ENCODE measurements around the gene TMEM221.
"Not testable (repeated sequence)": the region's sequence is repeated elsewhere in the genome, so short reads cannot be mapped to it uniquely, and the experiment has no call there.

Gene TMEM221

DNA sequence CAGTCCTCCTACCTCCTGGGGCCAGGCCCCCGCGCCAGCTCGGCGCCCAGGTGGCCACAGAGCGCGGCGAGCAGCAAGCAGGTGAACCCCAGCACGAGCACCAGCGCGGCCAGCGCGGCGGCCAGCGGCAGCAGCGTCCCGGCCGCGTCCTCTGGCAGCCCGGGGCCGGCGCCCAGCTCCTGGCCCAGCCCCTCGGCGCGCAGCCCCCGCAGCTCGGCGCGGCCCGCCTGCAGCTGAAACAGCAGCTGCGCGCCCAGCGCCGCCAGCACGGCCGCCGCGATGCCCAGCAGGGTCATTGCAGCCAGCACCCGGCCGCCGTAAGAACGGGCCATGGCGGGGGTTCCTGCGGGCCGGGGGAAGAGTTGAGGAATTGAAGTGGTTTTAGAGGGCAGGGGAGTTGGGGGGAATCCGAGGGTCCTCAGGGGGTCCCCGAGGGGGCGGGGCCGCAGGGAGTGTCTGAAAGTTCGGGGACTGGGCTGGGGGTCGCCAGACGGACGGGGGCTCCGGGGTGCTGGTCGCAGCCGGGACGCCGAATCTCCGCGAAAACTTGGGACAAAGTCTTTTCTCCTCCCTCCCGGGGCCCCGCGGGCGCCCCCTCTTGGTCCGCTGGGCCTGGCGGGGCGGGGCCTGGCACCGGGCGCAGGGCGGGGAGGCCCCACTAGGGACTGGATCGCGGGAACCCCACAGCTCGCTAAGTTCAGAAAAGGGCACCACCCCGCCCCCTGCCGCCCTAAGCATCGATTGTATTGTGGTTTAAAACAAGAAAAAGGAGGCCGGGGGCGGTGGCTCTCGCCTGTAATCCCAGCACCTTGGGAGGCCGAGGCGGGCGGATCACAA is at the start of gene TMEM221:
Gene TMEM221, minus strand, starts transcription at position 538 of the 837 bp plus-strand sequence. Its CDS starts 206 bp downstream, at position 332.
- peak; percentile 46 for DNase-seq

DNA sequence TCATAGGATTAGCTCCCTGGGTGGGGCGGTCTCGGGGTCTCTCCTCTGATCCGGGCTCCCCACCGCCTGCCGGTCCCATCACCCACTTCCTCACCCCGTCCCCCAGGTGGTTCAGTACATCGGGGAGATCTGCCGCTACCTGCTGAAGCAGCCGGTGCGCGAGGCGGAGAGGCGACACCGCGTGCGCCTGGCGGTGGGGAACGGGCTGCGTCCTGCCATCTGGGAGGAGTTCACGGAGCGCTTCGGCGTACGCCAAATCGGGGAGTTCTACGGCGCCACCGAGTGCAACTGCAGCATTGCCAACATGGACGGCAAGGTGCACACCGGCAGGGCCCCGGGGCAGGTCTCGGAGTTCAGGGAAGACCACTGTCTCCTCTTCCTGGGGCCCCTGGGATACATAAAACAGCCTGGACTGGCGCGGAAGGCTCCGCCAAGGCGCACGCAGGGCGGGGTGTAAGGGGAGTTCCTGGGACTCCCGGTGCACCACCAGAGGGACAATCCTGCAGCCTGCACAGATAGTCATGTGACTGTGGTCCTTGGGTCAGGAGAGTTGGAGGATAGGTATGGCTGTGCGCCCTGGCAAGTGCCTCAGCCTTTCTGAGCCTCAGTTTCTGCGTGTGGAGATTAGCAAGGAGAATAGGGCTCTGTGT is 48.8 kb upstream of the TMEM221 start:
- no peak for DNase-seq

DNA sequence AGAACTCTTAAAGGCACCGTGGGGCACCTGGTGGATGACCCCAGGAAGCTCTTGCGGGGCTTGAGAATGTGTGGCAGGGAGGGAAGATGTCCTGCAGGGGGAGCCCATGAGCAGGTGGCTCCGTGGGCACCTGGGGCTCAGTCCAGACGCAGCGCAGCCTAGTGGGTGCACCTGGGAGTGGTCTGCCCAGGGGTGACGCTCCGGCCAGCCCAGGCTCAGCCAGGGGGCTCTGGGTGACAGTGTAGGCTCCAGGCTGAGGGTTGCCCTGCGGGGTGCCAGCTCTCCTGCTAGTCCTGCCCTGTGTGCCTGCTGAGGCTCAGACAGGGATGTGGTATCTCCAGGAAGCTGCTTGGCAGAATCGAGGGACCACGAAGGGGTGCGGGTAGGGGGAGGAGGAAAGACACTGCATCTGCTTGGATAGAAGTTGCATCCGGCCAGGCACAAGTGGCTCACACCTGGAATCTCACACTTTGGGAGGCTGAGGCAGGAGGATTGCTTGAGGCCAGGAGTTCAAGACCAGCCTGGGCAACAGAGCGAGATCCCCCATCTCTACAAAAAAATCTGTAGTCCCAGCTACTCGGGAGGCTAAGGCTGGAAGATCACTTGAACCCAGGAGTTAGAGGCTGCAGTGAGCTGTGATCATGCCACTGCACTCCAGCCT is 48.0 kb upstream of the TMEM221 start:
- DNase-seq = peak; percentile 92

DNA sequence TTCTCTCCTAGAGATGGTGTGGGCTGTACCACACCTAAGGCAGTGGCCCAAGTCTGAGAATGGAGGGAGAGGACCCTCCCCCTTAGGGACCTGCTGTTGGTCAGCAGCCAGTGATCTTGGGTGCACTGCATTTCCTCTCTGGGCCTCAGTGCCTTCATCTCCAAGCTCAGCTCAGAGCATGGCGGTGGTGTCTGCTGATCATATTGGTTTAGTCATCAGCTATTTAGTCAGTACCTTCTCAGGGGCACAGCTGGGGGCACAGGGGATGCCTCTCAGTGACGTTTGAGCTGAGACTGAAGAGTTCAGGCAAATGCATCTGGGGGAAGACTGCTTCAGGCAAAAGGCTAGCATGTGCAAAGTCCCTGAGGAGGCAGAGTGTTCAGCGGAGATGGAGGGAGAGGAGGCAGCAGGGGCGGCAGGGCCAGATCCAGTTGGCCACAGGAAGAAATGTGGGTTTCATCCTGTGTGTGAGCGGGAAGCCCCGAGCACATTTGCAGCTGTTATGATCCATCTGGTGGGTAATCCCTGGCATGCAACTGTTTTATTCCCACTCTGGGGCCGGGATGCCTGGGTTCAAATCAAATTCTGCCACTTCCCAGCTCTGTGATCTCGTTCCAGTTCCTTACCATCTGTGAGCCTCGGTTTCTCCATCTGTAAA is 47.3 kb upstream of the TMEM221 start:
- no peak for DNase-seq

DNA sequence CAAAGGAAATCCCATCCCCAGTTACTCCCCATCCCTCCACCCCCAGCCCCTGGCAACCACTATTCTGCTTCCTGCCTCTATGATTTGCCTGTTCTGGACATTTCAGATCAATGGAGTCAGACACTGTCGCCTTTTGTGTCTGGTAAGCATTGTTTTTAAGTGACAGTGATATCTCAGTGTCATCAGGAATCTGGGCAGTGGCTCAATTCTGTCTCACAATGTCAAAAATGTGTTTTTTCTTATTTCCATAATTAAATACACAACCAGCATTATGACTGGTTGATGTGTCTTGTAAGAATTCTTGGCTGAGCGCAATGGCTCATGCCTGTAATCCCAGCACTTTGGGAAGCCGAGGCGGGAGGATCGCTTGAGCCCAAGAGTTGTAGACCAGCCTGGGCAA is 42.8 kb upstream of the TMEM221 start:
- no peak for DNase-seq

DNA sequence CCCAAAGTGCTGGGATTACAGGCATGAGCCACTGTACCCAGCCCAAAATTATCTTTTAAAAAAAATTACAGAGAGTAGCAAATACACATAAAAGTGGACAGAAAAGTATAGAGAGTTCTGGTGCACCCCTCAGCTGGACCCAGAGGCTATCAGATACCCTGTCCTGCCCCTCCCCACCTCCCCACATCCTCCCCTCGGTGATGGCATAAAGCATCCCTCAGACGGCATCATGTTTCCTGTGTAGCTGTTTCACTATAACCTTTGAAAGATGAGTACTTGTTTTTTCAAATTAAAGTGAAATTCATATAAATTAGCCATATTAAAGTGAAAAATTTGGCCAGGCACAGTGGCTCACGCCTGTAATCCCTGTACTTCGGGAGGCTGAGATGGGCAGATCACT is 41.9 kb upstream of the TMEM221 start:
- DNase-seq = no peak

DNA sequence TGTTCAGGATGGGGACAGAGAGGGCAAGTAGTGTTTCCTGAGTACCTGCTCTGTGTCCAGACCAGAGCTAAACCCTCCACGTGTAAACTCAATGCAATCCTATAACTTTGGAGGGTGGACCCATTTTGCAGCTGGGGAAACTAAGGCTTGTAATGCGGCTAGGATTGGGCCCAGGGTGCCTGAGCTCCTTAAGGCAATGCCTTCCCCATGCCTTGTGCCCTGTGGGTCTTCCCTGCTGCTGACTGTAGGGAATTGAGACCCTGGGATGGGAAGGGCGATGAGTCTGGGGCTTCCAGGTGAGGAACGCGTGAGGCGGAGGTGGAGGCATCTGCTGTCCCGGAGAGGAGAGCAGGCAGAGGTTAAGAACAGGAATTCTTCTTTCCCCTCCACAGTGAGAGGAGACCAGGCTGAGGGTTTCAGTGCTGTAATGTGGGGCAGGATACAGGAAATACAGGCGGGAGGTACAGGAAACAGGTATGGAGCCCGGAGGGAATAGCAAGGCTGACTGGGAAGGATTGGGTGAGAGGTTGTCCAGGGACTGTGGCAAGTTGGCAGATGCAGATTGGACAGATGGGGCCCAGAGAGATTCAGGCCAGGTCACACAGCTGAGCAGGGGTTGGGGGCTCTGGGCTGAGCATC is 41.0 kb upstream of the TMEM221 start:
- DNase-seq = no peak

DNA sequence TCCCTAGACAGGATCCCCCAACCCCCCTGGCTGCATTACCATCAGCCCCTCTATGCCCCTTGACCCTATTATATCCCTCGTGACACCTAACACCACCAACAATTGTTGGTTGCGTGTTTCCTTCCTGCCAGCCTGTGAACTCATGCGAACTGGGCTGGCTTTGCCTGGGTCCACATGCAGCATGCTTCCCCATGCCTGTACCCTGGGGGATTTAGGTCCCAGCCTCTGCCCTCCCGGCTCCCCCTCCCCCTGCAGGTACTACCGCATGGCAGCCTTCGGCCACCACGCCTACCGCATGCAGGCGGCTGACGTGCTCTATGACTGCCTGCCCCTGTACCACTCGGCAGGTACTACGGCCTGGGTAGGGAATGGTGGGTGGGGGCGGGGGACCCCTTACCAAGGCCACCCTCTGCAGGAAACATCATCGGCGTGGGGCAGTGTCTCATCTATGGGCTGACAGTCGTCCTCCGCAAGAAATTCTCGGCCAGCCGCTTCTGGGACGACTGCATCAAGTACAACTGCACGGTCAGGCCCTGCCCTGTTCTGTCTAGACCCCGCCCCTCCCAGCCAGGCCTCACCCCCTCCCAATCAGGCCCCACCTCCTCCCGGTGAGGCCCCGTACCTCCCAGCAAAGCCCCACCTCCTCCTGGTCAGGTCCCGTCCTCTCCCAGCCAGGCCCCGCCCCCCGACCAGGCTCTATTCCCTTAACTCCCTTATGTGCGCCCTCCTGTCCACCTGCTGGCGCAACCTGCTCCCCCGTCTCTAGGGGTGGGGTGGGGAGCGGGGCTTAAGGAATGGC is 40.3 kb upstream of the TMEM221 start:
- peak; percentile 89 for DNase-seq

DNA sequence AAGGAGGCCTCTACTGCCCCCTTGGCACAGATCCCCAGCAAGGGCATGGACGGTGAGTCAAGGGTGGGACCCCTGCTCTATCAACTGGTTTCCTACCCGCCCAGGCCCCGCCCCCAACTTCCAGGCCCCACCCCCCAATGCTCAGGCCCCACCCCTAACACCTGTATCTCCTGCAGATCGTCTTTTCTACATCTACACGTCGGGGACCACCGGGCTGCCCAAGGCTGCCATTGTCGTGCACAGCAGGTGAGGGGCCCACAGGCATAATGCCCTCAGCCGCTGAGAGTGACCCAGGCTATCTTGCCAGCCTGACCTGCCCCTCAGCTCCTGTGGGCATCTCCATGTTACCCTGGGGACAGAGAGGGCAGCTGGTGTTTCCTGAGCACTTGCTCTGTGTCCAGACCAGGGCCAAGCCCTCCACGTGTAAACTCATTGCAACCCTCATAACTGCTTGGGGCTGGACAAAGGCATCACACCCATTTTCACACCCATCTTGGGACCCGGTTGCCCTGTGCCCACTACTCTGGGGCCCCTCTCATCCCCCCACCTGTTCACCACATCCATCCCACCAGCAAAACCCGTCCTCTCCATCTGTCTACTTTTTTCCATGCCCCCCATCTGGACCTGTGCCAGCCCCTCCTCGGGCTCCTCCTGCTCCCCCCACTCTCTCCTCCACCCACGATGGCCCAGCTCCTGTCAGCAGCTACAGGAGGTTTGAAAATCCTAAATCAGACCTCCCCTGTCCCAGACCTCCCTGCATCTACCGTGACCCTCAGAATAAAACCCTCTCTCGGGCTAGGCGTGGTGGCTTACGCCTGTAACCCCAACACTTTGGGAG is 39.0 kb upstream of the TMEM221 start:
- no peak for DNase-seq

DNA sequence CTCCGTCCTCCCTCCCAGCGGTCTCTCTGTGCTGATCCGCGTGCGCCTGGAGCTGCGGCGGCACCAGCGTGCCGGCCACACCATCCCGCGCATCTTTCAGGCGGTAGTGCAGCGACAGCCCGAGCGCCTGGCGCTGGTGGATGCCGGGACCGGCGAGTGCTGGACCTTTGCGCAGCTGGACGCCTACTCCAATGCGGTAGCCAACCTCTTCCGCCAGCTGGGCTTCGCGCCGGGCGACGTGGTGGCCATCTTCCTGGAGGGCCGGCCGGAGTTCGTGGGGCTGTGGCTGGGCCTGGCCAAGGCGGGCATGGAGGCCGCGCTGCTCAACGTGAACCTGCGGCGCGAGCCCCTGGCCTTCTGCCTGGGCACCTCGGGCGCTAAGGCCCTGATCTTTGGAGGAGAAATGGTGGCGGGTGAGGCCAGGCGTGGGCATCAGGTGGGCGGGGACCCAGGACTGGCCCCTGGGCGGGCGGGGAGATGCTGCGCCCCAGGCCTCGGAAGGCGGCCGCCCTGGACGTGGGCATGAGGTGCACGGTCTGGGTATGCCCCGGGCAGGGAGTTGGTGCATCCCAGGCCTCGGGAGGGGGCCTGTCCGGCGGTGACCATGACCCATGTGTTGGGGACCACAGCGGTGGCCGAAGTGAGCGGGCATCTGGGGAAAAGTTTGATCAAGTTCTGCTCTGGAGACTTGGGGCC is 38.2 kb upstream of the TMEM221 start:
- no peak for DNase-seq

DNA sequence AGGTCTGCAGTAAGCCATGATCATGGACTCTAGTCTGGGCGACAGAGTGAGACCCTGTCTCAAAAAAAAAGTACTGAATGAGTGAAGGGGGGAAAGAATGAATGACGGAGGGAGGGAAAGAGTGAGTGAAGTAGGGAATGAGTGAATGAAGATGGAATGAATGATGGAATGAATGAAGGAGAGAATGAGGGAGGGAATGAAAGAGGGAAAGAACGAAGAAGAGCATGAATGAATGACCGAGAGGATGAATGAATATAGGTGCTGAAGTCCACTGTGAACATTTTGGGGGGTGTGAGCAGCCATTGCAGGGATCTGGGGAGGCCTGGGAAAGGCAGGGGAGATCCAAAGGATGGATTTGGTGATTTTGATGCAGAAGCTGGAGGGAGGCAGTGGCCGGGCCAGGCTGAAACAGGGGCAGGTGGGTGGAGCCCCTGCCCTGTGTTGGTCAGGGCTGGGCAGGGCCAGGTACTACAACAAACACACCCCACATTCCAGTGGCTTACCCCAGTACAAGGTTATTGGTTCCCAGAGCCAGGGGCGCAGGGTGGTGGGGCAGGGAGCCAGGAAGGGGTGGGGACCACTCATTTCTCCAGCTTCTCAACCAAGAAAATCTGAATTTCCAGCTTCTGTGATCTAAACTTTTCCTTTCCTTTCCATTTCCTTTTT is 36.2 kb upstream of the TMEM221 start:
- no peak for DNase-seq

DNA sequence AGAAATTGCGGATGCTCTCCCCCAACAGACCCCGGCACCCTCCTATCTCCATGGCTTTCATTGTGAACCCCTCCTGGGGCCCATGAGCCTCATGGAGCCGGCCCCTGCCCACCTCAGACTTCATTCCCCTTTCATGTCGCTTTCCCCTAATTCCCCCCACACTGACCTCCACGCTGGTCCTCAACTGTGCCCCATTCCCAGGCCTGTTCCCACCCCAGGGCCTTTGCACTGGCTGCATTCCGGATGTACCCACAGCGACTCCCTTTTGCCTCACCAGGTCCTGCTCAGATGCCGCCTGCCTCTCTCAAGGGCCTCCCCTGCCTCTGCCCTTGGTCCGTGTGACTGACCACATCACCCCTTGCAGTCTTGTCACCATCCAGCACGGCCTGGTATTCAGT is 35.1 kb upstream of the TMEM221 start:
- no peak for DNase-seq

DNA sequence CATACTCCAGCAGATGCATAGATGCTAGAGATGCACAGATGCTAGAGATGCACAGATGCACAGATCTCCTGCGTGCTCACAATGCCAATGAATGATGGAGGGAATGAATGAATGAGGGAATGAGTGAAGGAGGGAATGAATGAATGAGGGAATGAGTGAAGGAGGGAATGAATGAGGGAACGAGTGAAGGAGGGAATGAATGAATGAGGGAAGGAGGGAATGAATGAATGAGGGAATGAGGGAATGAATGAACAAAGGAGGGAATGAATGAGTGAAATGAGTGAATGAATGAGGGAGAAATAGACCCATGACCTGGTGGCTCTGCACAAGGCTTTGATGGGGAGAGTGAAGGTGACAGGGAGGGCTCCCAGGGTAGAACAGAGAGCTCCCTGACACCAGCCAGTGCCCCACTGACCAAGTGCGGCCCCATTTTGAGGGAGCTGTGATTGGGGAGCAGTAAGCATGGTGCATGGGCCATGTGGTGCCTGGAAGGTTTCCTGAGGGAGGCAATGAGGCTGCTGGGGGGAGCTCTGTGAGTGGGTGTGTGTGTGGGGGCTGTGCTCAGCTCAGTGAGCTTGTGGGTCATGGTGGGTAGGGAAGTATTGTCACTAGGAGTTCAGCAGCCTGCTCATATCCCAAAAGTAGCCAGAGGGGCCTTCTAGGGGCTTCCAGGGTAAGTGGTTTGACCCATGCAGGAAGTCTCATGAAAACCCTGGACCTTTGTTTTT is 34.6 kb upstream of the TMEM221 start:
- no peak for DNase-seq

DNA sequence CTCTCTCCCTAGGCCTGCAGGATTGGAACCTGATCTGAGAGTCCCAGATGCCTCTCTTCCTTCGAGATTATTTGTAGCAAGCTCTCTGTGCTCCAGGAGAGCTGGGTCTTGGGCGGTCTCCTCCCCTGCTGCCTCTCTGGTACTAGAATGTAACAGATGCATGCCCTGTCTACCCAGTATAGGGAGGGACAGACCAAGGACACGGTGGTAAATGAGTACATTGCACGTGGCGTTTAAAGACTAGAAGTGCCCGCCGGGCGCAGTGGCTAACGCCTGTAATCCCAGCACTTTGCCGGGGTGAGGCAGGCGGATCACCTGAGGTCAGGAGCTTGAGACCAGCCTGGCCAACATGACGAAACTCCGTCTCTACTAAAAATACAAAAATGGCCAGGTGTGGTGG is 33.5 kb upstream of the TMEM221 start:
- DNase-seq = no peak

DNA sequence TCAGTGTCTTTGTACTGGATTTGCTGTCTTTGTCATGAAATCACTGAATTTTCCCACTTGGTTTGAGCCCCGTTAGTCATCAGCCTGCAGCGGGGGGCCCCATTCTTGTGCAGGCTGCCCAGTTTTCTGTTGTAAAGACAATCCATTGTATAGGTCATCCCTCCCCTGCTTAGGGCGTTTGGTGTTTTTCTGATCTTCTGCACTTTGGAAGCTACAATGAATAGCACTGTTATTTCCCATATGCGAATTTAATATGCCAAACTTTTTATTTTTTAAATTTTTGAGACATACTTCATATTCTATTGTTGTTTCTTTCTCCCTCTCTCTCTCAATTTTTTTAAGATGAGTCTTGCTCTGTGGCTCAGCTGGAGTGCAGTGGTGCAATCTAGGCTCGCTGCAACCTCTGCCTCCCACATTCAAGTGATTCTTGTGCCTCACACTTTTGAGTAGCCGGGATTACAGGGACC is 30.9 kb upstream of the TMEM221 start:
- DNase-seq = no peak

DNA sequence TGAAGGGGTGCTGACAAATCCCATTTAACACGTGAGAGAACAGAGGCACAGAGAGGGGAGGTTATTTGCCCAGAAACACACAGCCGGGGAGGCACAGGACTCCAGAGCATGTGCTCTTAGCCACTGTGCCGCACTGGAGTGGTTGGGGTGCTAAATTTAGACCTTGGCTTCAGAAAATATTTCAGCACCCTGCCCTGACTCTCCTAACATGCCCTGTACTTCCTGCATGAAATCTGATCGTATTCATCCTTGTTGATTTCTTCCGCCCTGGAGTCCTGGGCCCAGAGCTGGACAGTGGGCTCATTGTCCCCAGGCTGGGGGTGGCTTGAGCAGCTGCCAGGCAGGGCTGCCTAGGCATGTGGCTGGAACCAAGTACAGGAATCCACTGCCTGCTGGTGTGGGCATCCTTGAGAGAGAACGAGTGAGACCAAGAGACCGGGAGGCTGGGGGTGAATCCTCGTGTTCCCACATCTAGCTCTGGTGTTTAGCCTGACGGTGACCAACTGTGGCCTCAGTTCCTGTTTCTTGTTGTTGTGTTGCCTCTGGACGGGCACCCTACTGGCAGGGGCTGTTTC is 27.2 kb upstream of the TMEM221 start:
- no peak for DNase-seq

DNA sequence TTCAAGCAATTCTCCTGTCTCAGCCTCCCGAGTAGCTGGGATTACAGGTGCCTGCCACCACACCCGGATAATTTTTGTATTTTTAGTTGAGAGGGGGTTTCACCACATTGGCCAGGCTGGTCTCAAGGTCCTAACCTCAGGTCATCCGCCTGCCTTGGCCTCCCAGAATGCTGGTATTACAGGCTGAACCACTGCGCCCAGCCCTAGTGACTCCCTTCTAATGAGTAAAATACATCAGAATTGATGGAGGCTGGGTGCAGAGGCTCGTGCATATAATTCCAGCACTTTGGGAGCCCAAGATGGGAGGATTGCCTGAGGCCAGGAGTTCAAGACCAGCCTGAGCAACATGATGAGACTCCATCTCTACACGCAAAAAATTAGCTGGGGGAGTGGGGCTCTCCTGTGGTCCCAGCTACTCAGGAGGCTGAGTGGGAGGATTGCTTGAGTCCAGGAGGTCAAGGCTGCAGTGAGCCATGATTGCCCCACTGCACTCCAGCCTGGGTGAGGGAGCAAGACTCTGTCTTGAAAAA is 26.6 kb upstream of the TMEM221 start:
- DNase-seq = not testable (repeated sequence)

DNA sequence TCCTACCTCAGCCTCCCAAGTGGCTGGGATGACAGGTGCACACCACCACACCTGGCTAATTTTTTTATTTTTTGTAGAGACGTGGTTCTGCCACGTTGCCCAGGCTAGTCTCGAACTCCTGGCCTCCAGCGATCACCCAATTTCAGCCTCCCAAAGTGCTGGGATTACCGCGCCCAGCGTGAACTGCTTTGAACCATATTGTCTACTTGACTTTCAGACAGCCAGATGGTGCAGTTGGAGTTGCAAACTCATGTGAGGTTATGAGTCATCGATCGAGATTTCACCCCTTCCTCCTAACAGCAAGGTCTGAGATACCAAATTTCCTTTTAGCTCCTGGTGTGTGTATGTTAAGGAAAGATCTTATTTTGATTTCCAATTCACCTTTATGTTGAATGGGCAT is 24.6 kb upstream of the TMEM221 start:
- DNase-seq = peak; percentile 21

Measured in RPMI8226 (cell line).